NT2/D1 (cell line): ENCODE results near the gene TMEM132D.
"Not testable (repeated sequence)": the region's sequence is repeated elsewhere in the genome, so short reads cannot be mapped to it uniquely, and the experiment has no call there.

ENCODE experiments used
- DNase-seq: peaks from one replicate; pipeline ENCODE4 v3.0.0-alpha.2; 2011; ENCODE audit warnings: low read depth, low spot score
- H3K27me3 ChIP-seq: 2 replicates; pipeline ENCODE4 v1.6.0; 2011; ENCODE audit warnings: mild to moderate bottlenecking; ENCODE audit not compliant: insufficient read length, insufficient read depth
- H3K36me3 ChIP-seq: 2 replicates; pipeline ENCODE4 v1.6.1; 2011; ENCODE audit warnings: mild to moderate bottlenecking, low read length, mixed read lengths; ENCODE audit not compliant: insufficient read depth, insufficient read length
- H3K4me1 ChIP-seq: 2 replicates; pipeline ENCODE4 v1.5.1; 2011; ENCODE audit not compliant: insufficient read depth, insufficient read length
- H3K4me3 ChIP-seq: 2 replicates; pipeline ENCODE4 v1.5.1; 2011; ENCODE audit warnings: low read depth; ENCODE audit not compliant: insufficient read length
- H3K9ac ChIP-seq: 2 replicates; pipeline ENCODE4 v1.6.0; 2011; ENCODE audit warnings: low read depth; ENCODE audit not compliant: insufficient read length
- H3K9me3 ChIP-seq: 2 replicates; pipeline ENCODE4 v1.5.1; 2011; ENCODE audit warnings: mild to moderate bottlenecking, low read length; ENCODE audit not compliant: insufficient read depth
- SUZ12 ChIP-seq: IDR thresholded peaks from 2 replicates; pipeline ENCODE4 v1.6.1; 2011; ENCODE audit not compliant: insufficient read length, insufficient read depth; ENCODE audit errors: extremely low read depth
- YY1 ChIP-seq: IDR thresholded peaks from 2 replicates; pipeline ENCODE4 v1.6.1; 2011; ENCODE audit not compliant: insufficient read length, insufficient read depth
- ZNF274 ChIP-seq: IDR thresholded peaks from 2 replicates; pipeline ENCODE4 v1.6.1; 2011; ENCODE audit warnings: mild to moderate bottlenecking, low read depth, low read length

TMEM132D gene

GRCh38 chr12:129911428-129912049, 7.7 kb upstream of the TMEM132D start:
- no peak for TF ChIP-seq ZNF274
- TF ChIP-seq YY1 = no peak
- no peak for TF ChIP-seq SUZ12
- no peak overlapping the region for H3K9ac ChIP-seq
- no peaks in the 10 kb centered on the region for H3K9me3 ChIP-seq
- DNase-seq = no peak
- no peak overlapping the region for H3K4me3 ChIP-seq
- no peaks in the 10 kb centered on the region for H3K36me3 ChIP-seq
- no peaks in the 10 kb centered on the region for H3K4me1 ChIP-seq
- peaks cover 40% of the 10 kb centered on the region for H3K27me3 ChIP-seq

- H3K4me3 ChIP-seq = no peak overlapping the region
- H3K4me1 ChIP-seq = no peaks in the 10 kb centered on the region
- TF ChIP-seq YY1 (no peak), SUZ12 (no peak), ZNF274 (no peak)
- DNase-seq = no peak
- no peak overlapping the region for H3K9ac ChIP-seq
- no peaks in the 10 kb centered on the region for H3K36me3 ChIP-seq
- H3K9me3 ChIP-seq = no peaks in the 10 kb centered on the region
- H3K27me3 ChIP-seq = peaks cover 62% of the 10 kb centered on the region
These were observed 5.5 kb upstream of the TMEM132D start for GRCh38 chr12:129909051-129910020.

GRCh38 chr12:129903092-129903945, 506 bp downstream of the TMEM132D start:
- DNase-seq = no peak
- Histone ChIP-seq H3K9me3 (no peaks in the 10 kb centered on the region), H3K27me3 (peaks cover 66% of the 10 kb centered on the region), H3K4me3 (peak overlapping the region; percentile 51), H3K4me1 (no peaks in the 10 kb centered on the region), H3K36me3 (no peaks in the 10 kb centered on the region), H3K9ac (peak overlapping the region; percentile 69)
- TF ChIP-seq SUZ12 = no peak
- TF ChIP-seq YY1 = no peak

- H3K27me3 ChIP-seq = peaks cover 58% of the 10 kb centered on the region
- H3K36me3 ChIP-seq = no peaks in the 10 kb centered on the region
- no peak for TF ChIP-seq YY1
- TF ChIP-seq SUZ12 = no peak
- TF ChIP-seq ZNF274 = no peak
- no peak for DNase-seq
- peak overlapping the region; percentile 51 for H3K4me3 ChIP-seq
- H3K9ac ChIP-seq = peak overlapping the region; percentile 69
- H3K4me1 ChIP-seq = no peaks in the 10 kb centered on the region
- no peaks in the 10 kb centered on the region for H3K9me3 ChIP-seq
These were observed 1.3 kb downstream of the TMEM132D start for GRCh38 chr12:129902371-129903091.

GRCh38 chr12:129901254-129901653, 2.6 kb downstream of the TMEM132D start:
- no peaks in the 10 kb centered on the region for H3K36me3 ChIP-seq
- no peak for DNase-seq
- H3K4me3 ChIP-seq = no peak overlapping the region
- H3K9ac ChIP-seq = no peak overlapping the region
- TF ChIP-seq YY1 (no peak), SUZ12 (no peak), ZNF274 (no peak)
- peaks cover 45% of the 10 kb centered on the region for H3K27me3 ChIP-seq
- H3K9me3 ChIP-seq = no peaks in the 10 kb centered on the region
- no peaks in the 10 kb centered on the region for H3K4me1 ChIP-seq

- TF ChIP-seq YY1 = no peak
- TF ChIP-seq ZNF274 = no peak
- no peak for TF ChIP-seq SUZ12
- no peaks in the 10 kb centered on the region for H3K4me1 ChIP-seq
These were observed 3.5 kb downstream of the TMEM132D start for GRCh38 chr12:129900306-129900705.

GRCh38 chr12:129899045-129899444, 4.8 kb downstream of the TMEM132D start:
- H3K4me3 ChIP-seq, H3K9me3 ChIP-seq, DNase-seq, H3K9ac ChIP-seq, H3K4me1 ChIP-seq, H3K36me3 ChIP-seq: not testable (repeated sequence)
- H3K27me3 ChIP-seq = peaks cover 24% of the 10 kb centered on the region

More at GRCh38 chr12:129900306-129900705, 3.5 kb downstream of the TMEM132D start:
- no peaks in the 10 kb centered on the region for H3K9me3 ChIP-seq
- H3K4me3 ChIP-seq = no peak overlapping the region
- H3K9ac ChIP-seq = no peak overlapping the region
- DNase-seq = no peak
- no peaks in the 10 kb centered on the region for H3K36me3 ChIP-seq
- H3K27me3 ChIP-seq = peaks cover 36% of the 10 kb centered on the region
